GM12891 (cell line): ENCODE data around the gene BICC1.

Experiments used
- POLR2A ChIP-seq: IDR thresholded peaks from 2 replicates; pipeline ENCODE4 v1.6.1; 2011; ENCODE audit warnings: low read depth, low read length, control low read depth
- POLR2AphosphoS5 ChIP-seq: IDR thresholded peaks from 2 replicates; pipeline ENCODE4 v1.6.1; 2011; ENCODE audit warnings: low read depth, low read length, control low read depth
- POU2F2 ChIP-seq: IDR thresholded peaks from 2 replicates; pipeline ENCODE4 v1.6.1; 2011; ENCODE audit warnings: low read depth, mild to moderate bottlenecking, control low read depth, low read length, moderate library complexity
- TAF1 ChIP-seq: IDR thresholded peaks from 2 replicates; pipeline ENCODE4 v1.6.1; 2011; ENCODE audit warnings: low read depth, low read length, control low read depth

DNA sequence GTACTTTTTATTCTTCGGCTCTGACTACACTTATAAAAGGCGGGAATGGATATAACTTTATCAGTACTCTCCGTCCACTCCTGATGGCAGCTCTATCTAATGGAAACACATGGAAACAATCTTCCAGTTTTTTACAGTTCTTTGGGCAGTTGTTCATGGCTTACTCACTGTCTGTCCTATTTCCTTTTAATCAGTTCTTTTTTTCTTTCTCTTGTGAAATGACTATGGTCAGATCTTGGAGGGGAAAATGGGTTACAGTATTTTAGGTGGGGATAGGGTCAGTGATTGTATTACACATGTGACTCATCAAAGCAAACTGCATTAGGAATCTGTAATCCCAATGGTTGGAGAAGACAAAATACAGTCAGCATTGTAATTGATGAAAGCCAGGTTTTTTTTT lies 112.4 kb downstream of the BICC1 start:
- TF ChIP-seq POLR2A = no peak
- TF ChIP-seq POLR2AphosphoS5 = no peak
- TF ChIP-seq POU2F2 = no peak
- no peak for TF ChIP-seq TAF1
